K562 (cell line): Measurements from ENCODE around the gene GRAMD1B. TPM values are rescaled to one million over a fixed set of nuclear protein-coding genes. Genes with fewer than 3 reads are reported as not detected.

Experiments used
- CEBPG ChIP-seq, 3 experiments: fragments of 200-800 bp in 1 of 3; sonication (Bioruptor generic) in 1 of 3; sonication (generic) in 1 of 3; formaldehyde crosslinking in 1 of 3; IDR thresholded peaks in 2 of 3; conservative IDR thresholded peaks in 1 of 3; 2 replicates each; pipeline versions ENCODE4 v1.6.1 to v1.8.0; 2016 to 2022; ENCODE audit warnings: missing compliant biosample characterization in 2 of 3, missing genetic modification characterization in 2 of 3, mild to moderate bottlenecking in 1 of 3, missing genetic modification reagents in 1 of 3
- polyA plus RNA-seq, 8 experiments: library from polyadenylated mRNA; depleted of rRNA in 4 of 8; stranded (reverse) in 5 of 8; unstranded in 3 of 8; fragments of >200 nt; fragmentation: Nextera tagmentation in 2 of 8; fragmentation: Illumina TruSeq in 1 of 8; extraction: Ambion mirVana in 2 of 8; extraction: Trizol in 1 of 8; gene quantifications; 2 replicates each; pipeline versions ENCODE4 v1.2.1 to v1.2.3, GENCODE V29; 2011 to 2014; ENCODE audit warnings: inconsistent platforms in 1 of 8, missing spikeins in 1 of 8
- total RNA-seq, 7 experiments: library from RNA; depleted of rRNA in 6 of 7; stranded (reverse); fragments of >200 nt in 6 of 7; fragmentation: Illumina TruSeq in 2 of 7; extraction: Trizol in 2 of 7; gene quantifications; 2 replicates each; pipeline versions ENCODE4 v1.2.1 to v1.2.3, GENCODE V29; 2011 to 2021; ENCODE audit warnings: low replicate concordance in 1 of 7
- TF ChIP-seq, protein P1 (sequence below), 2 experiments: IDR thresholded peaks in 1 of 2; conservative IDR thresholded peaks in 1 of 2; 2 replicates each; pipeline ENCODE4 v1.6.1; 2016; ENCODE audit warnings: low read depth in 2 of 2, mild to moderate bottlenecking in 1 of 2, missing compliant biosample characterization in 1 of 2, missing genetic modification characterization in 1 of 2, moderate library complexity in 1 of 2
- TF ChIP-seq, protein P2 (sequence below), 2 experiments: fragments of 450-650 bp; IDR thresholded peaks; 2 replicates each; pipeline ENCODE4 v1.6.1; 2016; ENCODE audit warnings: mild to moderate bottlenecking in 2 of 2, borderline replicate concordance in 1 of 2, low read depth in 1 of 2, moderate library complexity in 1 of 2

Gene GRAMD1B
- total and polyA plus RNA-seq, 9 of the 15 experiments (the other 6 are each of a cell fraction or from before 2014, with no cell fraction given): 0.31 TPM; not detected in 8

DNA sequence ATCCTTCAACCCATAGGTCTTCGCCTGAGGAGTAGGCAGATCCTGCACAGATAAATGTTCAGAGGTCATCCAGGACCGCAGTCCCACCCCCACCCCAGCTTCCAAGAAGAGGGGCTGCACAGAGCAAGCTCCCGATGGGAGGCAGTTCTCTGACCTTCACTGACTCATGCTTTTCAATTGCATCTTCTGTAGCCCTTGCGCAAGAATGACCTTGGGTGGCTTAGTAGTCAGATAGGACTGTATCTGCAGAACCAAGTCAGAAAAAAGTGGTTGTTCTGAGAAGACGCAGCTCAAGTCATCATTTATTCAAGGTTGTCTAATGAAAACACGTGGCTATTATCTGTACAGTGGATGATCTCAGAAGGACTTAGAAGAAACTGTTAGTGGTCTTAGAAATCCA lies 16.4 kb upstream of the GRAMD1B start (continued):
- TF ChIP-seq CEBPG (CRISPR knock-in tag; IDR thresholded peaks at IDR 0.05) (no peak), CEBPG (tag; conservative IDR thresholded peaks at IDR 0.05 in 1 of 2, IDR thresholded peaks at IDR 0.05 in 1 of 2) (peak; percentile 46 to 81; a peak in 3 of 4 replicates)
- TF ChIP-seq, protein P1, sequence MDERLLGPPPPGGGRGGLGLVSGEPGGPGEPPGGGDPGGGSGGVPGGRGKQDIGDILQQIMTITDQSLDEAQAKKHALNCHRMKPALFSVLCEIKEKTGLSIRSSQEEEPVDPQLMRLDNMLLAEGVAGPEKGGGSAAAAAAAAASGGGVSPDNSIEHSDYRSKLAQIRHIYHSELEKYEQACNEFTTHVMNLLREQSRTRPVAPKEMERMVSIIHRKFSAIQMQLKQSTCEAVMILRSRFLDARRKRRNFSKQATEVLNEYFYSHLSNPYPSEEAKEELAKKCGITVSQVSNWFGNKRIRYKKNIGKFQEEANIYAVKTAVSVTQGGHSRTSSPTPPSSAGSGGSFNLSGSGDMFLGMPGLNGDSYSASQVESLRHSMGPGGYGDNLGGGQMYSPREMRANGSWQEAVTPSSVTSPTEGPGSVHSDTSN (CRISPR knock-in tag; IDR thresholded peaks at IDR 0.05; ENCODE audit: low read depth): no peak
- TF ChIP-seq, protein P1 (tag; conservative IDR thresholded peaks at IDR 0.05; ENCODE audit: low read depth): no peak
- TF ChIP-seq, protein P2, sequence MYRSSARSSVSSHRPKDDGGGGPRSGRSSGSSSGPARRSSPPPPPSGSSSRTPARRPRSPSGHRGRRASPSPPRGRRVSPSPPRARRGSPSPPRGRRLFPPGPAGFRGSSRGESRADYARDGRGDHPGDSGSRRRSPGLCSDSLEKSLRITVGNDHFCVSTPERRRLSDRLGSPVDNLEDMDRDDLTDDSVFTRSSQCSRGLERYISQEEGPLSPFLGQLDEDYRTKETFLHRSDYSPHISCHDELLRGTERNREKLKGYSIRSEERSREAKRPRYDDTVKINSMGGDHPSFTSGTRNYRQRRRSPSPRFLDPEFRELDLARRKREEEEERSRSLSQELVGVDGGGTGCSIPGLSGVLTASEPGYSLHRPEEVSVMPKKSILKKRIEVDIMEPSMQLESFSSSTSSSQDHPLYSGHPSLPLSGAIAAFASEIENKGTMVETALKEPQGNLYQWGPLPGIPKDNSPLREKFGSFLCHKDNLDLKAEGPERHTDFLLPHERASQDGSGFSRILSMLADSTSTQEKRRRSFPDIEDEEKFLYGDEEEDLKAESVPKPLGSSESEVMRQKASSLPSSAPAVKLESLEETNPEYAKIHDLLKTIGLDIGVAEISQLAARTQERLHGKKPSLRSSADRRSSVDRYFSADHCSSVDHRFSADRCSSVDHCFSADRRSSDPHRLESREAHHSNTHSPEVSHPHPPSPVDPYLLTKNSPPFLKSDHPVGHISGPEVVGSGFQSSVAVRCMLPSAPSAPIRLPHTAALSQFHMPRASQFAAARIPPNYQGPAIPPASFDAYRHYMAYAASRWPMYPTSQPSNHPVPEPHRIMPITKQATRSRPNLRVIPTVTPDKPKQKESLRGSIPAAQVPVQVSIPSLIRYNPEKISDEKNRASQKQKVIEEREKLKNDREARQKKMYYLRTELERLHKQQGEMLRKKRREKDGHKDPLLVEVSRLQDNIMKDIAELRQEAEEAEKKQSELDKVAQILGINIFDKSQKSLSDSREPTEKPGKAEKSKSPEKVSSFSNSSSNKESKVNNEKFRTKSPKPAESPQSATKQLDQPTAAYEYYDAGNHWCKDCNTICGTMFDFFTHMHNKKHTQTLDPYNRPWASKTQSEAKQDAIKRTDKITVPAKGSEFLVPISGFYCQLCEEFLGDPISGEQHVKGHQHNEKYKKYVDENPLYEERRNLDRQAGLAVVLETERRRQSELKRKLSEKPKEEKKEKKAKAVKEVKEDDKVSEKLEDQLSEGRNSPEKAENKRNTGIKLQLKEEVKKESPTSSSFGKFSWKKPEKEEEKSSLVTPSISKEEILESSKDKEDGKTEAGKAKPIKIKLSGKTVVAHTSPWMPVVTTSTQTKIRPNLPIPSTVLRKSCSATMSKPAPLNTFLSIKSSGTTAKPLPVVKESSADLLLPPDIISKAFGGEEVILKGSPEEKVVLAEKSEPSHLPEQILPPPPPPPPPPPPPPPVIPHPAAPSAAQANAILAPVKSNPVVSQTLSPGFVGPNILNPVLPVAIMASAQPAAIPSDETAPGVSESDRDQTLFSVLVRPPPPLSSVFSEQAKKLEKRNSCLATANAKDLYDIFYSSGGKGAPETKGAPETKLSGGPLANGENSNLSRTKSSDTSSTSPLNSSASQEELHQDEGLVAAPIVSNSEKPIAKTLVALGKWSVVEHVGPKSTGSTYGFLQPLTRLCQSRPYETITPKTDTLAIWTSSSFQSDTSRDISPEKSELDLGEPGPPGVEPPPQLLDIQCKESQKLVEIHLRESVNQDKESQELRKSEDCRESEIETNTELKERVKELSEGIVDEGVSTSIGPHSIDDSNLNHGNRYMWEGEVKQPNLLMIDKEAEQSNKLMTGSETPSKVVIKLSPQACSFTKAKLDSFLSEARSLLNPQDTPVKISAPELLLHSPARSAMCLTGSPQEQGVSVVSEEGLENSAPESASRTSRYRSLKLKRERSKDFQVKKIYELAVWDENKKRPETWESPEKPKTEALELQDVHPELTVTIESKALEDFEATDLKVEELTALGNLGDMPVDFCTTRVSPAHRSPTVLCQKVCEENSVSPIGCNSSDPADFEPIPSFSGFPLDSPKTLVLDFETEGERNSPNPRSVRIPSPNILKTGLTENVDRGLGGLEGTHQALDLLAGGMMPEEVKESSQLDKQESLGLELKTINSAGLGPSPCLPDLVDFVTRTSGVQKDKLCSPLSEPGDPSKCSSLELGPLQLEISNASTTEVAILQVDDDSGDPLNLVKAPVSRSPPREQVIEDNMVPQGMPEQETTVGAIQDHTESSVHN (IDR thresholded peaks at IDR 0.05; ENCODE audit: borderline replicate concordance in 1 of 2, low read depth in 1 of 2): no peak
- TF ChIP-seq, all 486 proteins: peak for 2
